Naive B cell (primary cell): ENCODE measurements around the gene KLHDC7A. TPM values are rescaled to one million over a fixed set of nuclear protein-coding genes. Genes with fewer than 3 reads are reported as not detected.

ENCODE experiments used
- ATAC-seq, 2 donors: fragments of 150-1000 bp; cut with Tn5 transposase; 2 replicates each; pipeline ENCODE4 v1.10.0; 2021; ENCODE audit warnings: low read depth in 2 of 2, mild to moderate bottlenecking in 2 of 2, moderate library complexity in 2 of 2
- DNase-seq: peaks from one replicate; pipeline ENCODE4 v3.0.0; 2022
- H3K27ac Mint-ChIP-seq, 6 donors: one replicate each; pipeline ENCODE4 v1.8.0; 2020 to 2022; ENCODE audit warnings: mild to moderate bottlenecking in 6 of 6, mixed read lengths in 6 of 6, moderate library complexity in 5 of 6, inconsistent platforms in 2 of 6
- H3K27me3 Mint-ChIP-seq, 3 donors: one replicate each; pipeline ENCODE4 v1.8.0; 2021 to 2022; ENCODE audit warnings: mixed read lengths in 3 of 3, mild to moderate bottlenecking in 1 of 3
- H3K36me3 Mint-ChIP-seq, 2 donors: one replicate each; pipeline ENCODE4 v1.8.0; 2020 to 2022; ENCODE audit warnings: mixed read lengths in 2 of 2, inconsistent platforms in 1 of 2, mild to moderate bottlenecking in 1 of 2
- H3K4me1 Mint-ChIP-seq, 3 donors: one replicate each; pipeline ENCODE4 v1.8.0; 2020 to 2022; ENCODE audit warnings: mixed read lengths in 3 of 3, inconsistent platforms in 1 of 3, mild to moderate bottlenecking in 1 of 3, moderate library complexity in 1 of 3
- H3K4me3 Mint-ChIP-seq, 8 donors: one replicate each; pipeline ENCODE4 v1.8.0; 2020 to 2022; ENCODE audit warnings: mild to moderate bottlenecking in 8 of 8, mixed read lengths in 8 of 8, moderate library complexity in 8 of 8, inconsistent platforms in 2 of 8
- H3K9me3 Mint-ChIP-seq, 7 donors: one replicate each; pipeline ENCODE4 v1.8.0; 2020 to 2022; ENCODE audit warnings: mixed read lengths in 7 of 7, mild to moderate bottlenecking in 5 of 7, inconsistent platforms in 2 of 7, moderate library complexity in 1 of 7
- polyA plus RNA-seq, 6 donors: library from polyadenylated mRNA; unstranded; fragments of 300-500 nt; fragmentation: Illumina TruSeq; gene quantifications; one replicate each; pipeline ENCODE4 v1.2.3, GENCODE V29; 2021; ENCODE audit warnings: low read depth in 6 of 6

Gene KLHDC7A
- polyA plus RNA-seq, 6 donors from 2014 or later = not detected

DNA sequence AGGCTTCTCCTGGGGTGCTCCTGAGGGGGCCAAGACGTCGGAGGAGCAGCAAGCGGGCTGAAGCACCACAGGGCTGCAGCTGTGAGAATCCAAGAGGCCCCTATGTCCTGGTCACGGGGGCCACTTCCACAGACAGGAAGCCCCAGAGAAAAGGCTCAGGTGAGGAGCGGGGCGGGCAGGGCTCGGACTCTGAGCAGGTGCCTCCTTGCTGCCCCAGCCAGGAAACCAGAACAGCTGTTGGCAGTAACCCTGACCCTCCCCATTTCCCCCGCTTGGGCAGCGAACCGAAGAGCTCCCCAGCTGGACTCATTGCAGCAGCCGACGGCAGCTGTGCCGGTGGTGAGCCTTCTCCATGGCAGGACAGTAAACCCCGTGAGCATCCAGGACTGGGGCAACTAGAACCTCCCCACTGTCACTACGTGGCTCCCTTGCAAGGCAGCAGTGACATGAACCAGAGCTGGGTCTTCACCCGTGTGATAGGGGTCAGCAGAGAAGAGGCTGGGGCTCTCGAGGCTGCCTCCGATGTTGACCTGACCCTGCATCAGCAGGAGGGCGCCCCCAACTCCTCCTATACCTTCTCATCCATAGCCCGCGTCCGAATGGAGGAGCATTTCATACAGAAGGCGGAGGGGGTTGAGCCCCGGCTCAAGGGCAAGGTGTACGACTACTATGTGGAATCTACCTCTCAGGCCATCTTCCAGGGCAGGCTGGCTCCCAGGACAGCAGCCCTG, 625 bp downstream of the KLHDC7A start:
- H3K4me3 Mint-ChIP-seq = no peak overlapping the region
- H3K9me3 Mint-ChIP-seq = no peaks in the 10 kb centered on the region
- ATAC-seq = no peak
- H3K27me3 Mint-ChIP-seq = peaks cover 14 to 23% (median 22%) of the 10 kb centered on the region in 3 donors
- H3K36me3 Mint-ChIP-seq = no peaks in the 10 kb centered on the region
- no peak for DNase-seq
- H3K4me1 Mint-ChIP-seq = peaks cover 0 to 17% (median 12%) of the 10 kb centered on the region in 3 donors
- peak overlapping the region in 1 of 6 donors; percentile 30 for H3K27ac Mint-ChIP-seq

DNA sequence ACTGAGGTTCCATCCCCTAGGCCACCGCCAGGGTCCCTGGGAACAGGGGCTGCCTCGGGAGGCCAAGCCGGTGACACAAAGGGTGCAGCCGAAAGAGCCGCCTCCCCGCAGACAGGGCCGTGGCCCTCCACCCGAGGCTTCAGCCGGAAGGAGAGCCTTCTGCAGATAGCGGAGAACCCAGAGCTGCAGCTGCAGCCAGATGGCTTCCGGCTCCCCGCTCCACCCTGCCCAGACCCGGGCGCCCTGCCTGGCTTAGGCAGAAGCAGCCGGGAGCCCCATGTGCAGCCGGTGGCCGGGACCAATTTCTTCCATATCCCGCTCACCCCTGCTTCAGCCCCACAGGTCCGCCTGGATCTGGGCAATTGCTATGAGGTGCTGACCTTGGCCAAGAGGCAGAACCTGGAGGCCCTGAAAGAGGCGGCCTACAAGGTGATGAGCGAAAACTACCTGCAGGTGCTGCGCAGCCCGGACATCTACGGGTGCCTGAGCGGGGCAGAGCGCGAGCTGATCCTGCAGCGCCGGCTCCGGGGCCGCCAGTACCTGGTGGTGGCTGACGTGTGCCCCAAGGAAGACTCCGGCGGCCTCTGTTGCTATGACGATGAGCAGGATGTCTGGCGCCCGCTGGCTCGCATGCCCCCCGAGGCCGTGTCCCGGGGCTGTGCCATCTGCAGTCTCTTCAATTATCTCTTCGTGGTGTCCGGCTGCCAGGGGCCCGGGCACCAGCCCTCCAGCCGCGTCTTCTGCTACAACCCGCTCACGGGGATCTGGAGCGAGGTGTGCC, 1.4 kb downstream of the KLHDC7A start:
- H3K27me3 Mint-ChIP-seq = peaks cover 11 to 23% (median 21%) of the 10 kb centered on the region in 3 donors

DNA sequence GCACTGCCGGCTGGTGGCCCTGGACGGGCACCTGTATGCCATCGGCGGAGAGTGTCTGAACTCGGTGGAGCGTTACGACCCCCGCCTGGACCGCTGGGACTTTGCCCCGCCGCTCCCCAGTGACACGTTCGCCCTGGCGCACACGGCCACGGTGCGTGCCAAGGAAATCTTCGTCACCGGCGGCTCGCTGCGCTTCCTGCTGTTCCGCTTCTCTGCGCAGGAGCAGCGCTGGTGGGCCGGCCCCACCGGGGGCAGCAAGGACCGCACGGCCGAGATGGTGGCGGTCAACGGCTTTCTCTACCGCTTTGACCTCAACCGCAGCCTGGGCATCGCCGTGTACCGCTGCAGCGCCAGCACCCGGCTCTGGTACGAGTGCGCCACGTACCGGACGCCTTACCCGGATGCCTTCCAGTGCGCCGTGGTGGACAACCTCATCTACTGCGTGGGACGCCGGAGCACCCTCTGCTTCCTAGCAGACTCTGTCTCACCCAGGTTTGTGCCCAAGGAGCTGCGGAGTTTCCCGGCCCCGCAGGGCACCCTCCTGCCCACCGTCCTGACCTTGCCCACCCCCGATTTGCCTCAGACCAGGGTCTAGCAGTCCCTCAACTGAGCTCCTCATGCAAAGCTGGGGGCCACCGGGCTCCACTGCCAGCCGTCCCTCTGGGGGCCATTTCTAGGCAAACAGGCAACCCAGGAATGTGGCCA, 2.1 kb downstream of the KLHDC7A start:
- H3K36me3 Mint-ChIP-seq = no peaks in the 10 kb centered on the region

More for the DNA sequence above, 1.4 kb downstream of the KLHDC7A start:
- Mint-ChIP-seq H3K27ac (no peak overlapping the region), H3K4me1 (peaks cover 0 to 17% (median 12%) of the 10 kb centered on the region in 3 donors), H3K36me3 (no peaks in the 10 kb centered on the region), H3K4me3 (no peak overlapping the region), H3K9me3 (no peaks in the 10 kb centered on the region)
- DNase-seq (no peak), ATAC-seq (no peak)

DNA sequence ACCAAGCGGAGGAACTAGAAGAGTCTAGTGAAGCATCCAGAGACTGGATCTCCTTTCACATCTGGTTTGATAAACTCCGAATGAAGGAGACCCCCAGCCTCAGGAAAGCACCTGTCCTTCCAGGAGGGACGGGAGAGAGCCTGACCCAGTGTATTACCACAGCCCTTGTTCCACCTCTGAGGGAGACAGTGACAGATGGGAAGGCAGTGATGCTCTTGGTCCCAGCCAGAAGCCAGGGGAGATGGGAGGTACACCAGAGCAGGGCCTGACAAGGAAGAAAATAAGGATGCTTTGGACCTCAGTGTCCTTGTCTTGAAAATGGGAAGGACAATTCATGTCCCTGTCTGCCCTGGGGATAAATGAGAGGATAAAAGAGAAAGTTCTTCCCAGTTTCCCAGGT, 3.5 kb downstream of the KLHDC7A start:
- Mint-ChIP-seq H3K36me3 (no peaks in the 10 kb centered on the region), H3K4me3 (no peak overlapping the region), H3K9me3 (peaks cover 0 to 2% (median 0%) of the 10 kb centered on the region in 7 donors), H3K4me1 (peaks cover 0 to 14% (median 6%) of the 10 kb centered on the region in 3 donors), H3K27me3 (peaks cover 11 to 30% (median 21%) of the 10 kb centered on the region in 3 donors), H3K27ac (no peak overlapping the region)
- DNase-seq (no peak), ATAC-seq (no peak)

More for the DNA sequence above, 2.1 kb downstream of the KLHDC7A start:
- DNase-seq = no peak
- peaks cover 11 to 27% (median 21%) of the 10 kb centered on the region in 3 donors for H3K27me3 Mint-ChIP-seq
- peaks cover 0 to 17% (median 12%) of the 10 kb centered on the region in 3 donors for H3K4me1 Mint-ChIP-seq
- H3K9me3 Mint-ChIP-seq = no peaks in the 10 kb centered on the region
- H3K4me3 Mint-ChIP-seq = no peak overlapping the region
- no peak overlapping the region for H3K27ac Mint-ChIP-seq
- no peak for ATAC-seq

DNA sequence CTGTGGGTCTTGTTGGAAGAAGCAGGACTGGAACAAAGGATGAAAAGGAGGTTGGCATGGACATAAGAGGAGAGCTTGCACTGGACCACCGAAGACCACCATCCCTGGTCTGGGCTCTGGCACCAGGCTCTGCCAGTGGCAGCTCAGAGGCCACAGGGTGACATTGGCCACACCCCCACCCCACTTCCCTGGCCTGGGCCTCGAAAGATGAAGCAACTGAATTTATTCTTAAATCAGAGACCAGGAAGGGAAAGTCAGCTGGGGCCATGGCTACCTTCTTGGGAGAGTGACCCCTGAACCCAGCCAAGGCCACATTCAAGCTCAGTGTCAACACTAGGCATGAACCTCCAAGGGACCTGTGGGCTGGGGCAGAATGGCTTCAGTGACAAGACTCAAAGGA, 4.0 kb downstream of the KLHDC7A start:
- peaks cover 0 to 10% (median 2%) of the 10 kb centered on the region in 3 donors for H3K4me1 Mint-ChIP-seq
- ATAC-seq (no peak), DNase-seq (no peak)
- H3K36me3 Mint-ChIP-seq = no peaks in the 10 kb centered on the region
- H3K4me3 Mint-ChIP-seq = no peak overlapping the region
- no peak overlapping the region for H3K27ac Mint-ChIP-seq
- peaks cover 0 to 3% (median 0%) of the 10 kb centered on the region in 7 donors for H3K9me3 Mint-ChIP-seq
- H3K27me3 Mint-ChIP-seq = peaks cover 11 to 26% (median 18%) of the 10 kb centered on the region in 3 donors

DNA sequence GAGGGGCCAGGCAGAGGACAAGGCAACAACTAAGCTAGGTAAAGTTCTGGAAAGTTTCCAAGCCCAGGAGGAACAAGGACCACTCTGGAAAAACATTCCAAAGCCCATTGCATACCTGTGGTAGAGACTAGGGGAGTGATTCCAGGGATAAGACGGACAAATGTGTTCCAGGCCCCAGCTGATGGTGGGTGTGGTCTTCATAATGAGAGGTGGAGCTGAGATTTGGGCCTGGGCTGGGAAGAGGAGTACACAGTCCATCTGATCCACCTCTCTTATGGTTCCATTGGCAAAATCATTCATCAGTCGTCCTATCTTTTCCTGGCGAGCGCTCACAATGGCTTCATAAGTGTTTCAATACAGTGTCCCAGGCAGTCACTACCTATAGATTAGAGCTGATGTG, 4.5 kb downstream of the KLHDC7A start:
- no peak overlapping the region for H3K4me3 Mint-ChIP-seq
- H3K36me3 Mint-ChIP-seq = no peaks in the 10 kb centered on the region
- H3K9me3 Mint-ChIP-seq = peaks cover 0 to 3% (median 0%) of the 10 kb centered on the region in 7 donors
- no peak for ATAC-seq
- H3K4me1 Mint-ChIP-seq = peaks cover 0 to 5% (median 0%) of the 10 kb centered on the region in 3 donors
- DNase-seq = no peak
- peaks cover 11 to 23% (median 13%) of the 10 kb centered on the region in 3 donors for H3K27me3 Mint-ChIP-seq
- no peak overlapping the region for H3K27ac Mint-ChIP-seq

DNA sequence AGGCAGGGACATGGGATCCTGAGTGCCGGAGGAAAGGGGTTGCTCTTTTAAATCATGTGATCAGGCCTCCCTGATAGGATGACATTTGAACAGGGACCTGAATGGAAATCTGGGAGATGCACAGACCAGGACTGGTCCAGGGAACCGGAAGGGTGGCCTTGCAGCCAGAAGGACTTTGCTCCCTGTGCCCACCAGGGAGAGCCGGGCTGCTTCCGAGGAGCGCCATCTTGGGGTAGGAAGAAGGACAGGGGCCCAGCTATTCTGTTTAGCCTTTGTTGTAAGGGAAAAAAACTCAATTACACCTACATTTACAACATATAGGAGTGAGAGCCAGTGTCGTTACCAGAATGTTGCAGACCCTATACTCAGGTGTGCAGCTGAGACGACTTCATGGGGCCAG, 5.5 kb downstream of the KLHDC7A start:
- Mint-ChIP-seq H3K9me3 (peaks cover 0 to 3% (median 0%) of the 10 kb centered on the region in 7 donors), H3K36me3 (no peaks in the 10 kb centered on the region), H3K4me3 (no peak overlapping the region), H3K4me1 (peaks cover 0 to 10% (median 0%) of the 10 kb centered on the region in 3 donors), H3K27ac (no peak overlapping the region), H3K27me3 (peaks cover 11 to 23% (median 11%) of the 10 kb centered on the region in 3 donors)
- DNase-seq = no peak
- no peak for ATAC-seq

DNA sequence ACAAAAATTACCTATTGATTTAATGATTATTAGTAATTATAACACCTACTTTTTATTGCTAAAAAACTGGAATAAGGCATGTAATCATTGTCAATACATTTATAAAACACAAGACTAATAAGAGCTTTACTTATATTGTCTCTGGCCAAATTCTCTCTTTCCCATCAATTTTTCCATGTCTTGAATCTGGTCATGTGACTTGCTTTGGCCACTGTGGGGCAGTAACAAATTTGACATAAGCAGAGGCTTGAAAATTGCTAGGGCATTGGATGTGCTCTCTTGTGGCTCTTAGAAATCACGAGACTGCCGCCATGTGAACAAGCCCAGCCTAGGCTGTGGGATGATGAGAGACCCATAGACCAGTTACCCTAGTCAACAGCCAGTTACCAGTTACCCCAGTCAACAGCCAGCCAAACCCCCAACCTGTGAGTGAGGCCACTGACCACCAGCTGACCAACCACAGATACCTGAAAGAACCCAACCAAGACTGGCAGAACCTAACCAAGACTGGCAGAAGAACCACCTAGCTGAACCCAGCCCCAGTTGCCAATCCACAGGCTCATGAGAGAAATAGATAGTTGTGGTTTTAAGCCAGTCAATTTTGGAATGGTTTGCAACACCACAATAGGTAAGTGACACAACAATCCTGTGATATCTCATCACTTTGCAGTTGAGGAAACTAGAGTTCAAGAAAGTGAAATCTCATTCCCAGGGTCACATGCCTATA, 8.8 kb downstream of the KLHDC7A start:
- Mint-ChIP-seq H3K27me3 (peaks cover 8 to 31% (median 13%) of the 10 kb centered on the region in 3 donors), H3K36me3 (no peaks in the 10 kb centered on the region), H3K27ac (no peak overlapping the region), H3K9me3 (peaks cover 0 to 3% (median 0%) of the 10 kb centered on the region in 7 donors), H3K4me1 (peaks cover 0 to 9% (median 0%) of the 10 kb centered on the region in 3 donors), H3K4me3 (no peak overlapping the region)
- DNase-seq (no peak), ATAC-seq (no peak)

DNA sequence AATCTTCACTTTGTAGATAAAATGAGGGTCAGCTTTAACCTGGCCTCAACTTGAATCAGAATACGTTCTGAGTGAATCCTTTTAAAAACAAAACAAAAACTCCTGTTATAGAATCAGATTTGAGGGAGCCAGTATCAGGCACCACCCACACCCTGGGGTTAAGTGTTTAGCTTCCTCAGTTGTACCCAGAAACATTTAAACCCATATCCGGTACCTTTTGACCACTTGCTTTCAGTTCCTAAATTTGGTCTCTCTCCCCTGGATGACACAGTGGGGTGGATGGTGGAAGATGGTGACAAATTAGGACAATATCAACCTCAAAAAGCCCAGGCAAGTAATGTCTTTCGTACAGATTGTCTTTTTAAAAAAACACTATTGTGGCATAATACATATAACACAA, 10.4 kb downstream of the KLHDC7A start:
- Mint-ChIP-seq H3K27ac (no peak overlapping the region), H3K9me3 (peaks cover 0 to 4% (median 0%) of the 10 kb centered on the region in 7 donors), H3K4me1 (peaks cover 0 to 9% (median 0%) of the 10 kb centered on the region in 3 donors), H3K4me3 (peak overlapping the region in 1 of 8 donors; percentile 11), H3K36me3 (no peaks in the 10 kb centered on the region), H3K27me3 (peaks cover 2 to 23% (median 14%) of the 10 kb centered on the region in 3 donors)
- DNase-seq (no peak), ATAC-seq (no peak)

DNA sequence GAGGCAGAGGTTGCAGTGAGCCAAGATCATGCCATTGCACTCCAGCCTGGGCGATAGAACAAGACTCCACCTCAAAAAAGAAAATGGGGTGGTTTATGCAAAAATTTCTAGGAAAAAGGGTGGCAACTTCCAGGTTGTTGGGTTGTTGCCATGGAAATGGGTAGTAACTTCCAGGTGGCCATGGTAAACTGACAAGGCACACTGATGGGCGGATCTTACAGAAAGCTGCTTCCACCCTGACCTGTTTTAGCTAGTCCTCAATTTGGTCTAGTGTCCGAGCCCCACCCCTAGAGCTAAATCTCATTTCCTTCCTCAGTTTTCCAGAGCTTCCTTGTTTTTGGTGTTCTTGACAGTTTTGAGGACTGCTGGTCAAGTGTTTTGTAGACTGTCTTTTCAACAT, 13.6 kb downstream of the KLHDC7A start:
- H3K27ac Mint-ChIP-seq = no peak overlapping the region
- ATAC-seq (no peak), DNase-seq (no peak)
- peaks cover 0 to 9% (median 0%) of the 10 kb centered on the region in 3 donors for H3K4me1 Mint-ChIP-seq
- H3K4me3 Mint-ChIP-seq = no peak overlapping the region
- no peaks in the 10 kb centered on the region for H3K36me3 Mint-ChIP-seq
- peaks cover 15 to 28% (median 17%) of the 10 kb centered on the region in 3 donors for H3K27me3 Mint-ChIP-seq
- peaks cover 0 to 4% (median 0%) of the 10 kb centered on the region in 7 donors for H3K9me3 Mint-ChIP-seq

DNA sequence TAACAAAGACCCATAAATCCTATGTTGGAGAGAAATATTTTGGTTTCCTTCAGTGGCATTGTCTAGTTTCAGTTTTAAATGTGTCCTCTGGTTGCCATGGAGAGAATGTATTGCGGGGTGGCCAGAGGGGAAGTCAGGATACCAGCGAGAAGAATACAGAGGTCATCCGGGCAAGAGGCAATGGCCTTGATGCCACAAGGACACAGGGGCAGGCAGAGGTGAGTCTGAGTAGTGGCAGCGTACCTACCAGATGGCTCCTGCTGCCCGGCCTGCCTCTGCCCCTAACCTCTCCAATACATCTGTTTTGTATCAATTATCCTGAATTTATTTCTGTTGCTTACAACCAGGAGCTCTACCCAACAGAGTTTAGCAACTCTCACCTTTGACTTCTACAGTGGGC, 14.9 kb downstream of the KLHDC7A start:
- Mint-ChIP-seq H3K27me3 (peaks cover 27 to 40% (median 28%) of the 10 kb centered on the region in 3 donors), H3K36me3 (no peaks in the 10 kb centered on the region), H3K27ac (no peak overlapping the region), H3K4me3 (no peak overlapping the region), H3K4me1 (peaks cover 0 to 7% (median 0%) of the 10 kb centered on the region in 3 donors), H3K9me3 (peaks cover 0 to 5% (median 2%) of the 10 kb centered on the region in 7 donors)
- no peak for DNase-seq
- no peak for ATAC-seq

DNA sequence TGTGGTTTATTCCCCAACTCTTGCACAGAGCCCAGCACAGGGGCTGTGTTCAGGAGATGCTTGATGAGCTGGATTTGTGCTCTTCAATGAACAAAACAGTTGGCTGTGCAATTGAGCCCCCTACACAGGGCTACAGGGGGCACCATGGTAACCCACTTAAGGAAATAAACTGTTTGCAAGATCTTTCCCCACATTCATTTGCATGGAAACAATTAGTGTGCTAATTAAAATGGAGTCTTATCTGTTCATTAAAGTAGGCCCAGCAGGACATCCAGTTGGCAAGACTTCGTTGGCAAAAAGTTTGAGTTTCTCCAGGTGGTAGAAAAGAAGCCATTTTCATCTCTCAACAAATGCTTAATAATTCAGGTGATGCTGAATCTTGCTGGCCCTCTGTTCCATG, 15.3 kb downstream of the KLHDC7A start:
- H3K27me3 Mint-ChIP-seq = peaks cover 30 to 40% (median 32%) of the 10 kb centered on the region in 3 donors

More for the DNA sequence above, 15.3 kb downstream of the KLHDC7A start:
- Mint-ChIP-seq H3K4me3 (no peak overlapping the region), H3K4me1 (peaks cover 0 to 3% (median 0%) of the 10 kb centered on the region in 3 donors), H3K27ac (no peak overlapping the region), H3K36me3 (no peaks in the 10 kb centered on the region), H3K9me3 (peaks cover 0 to 5% (median 2%) of the 10 kb centered on the region in 7 donors)
- DNase-seq (no peak), ATAC-seq (no peak)
